Brain pericyte (primary cell): ENCODE data around the gene COL27A1.

ENCODE experiments used
- DNase-seq: peaks from one replicate; pipeline ENCODE4 v3.0.0-alpha.2; 2012; ENCODE audit warnings: low read depth, low spot score

Gene COL27A1

GRCh38 chr9:114339130-114339908, 184.0 kb downstream of the COL27A1 start:
- no peak for DNase-seq

GRCh38 chr9:114341152-114341830, 186.0 kb downstream of the COL27A1 start:
- no peak for DNase-seq

- DNase-seq, result no peak
Measured at GRCh38 chr9:114341991-114342390, 186.7 kb downstream of the COL27A1 start.

- DNase-seq, result no peak
Measured at GRCh38 chr9:114342755-114343440, 187.6 kb downstream of the COL27A1 start.

- DNase-seq, result no peak
Measured at GRCh38 chr9:114343471-114344187, 188.3 kb downstream of the COL27A1 start.

- no peak for DNase-seq
Measured at GRCh38 chr9:114344188-114344566, 188.8 kb downstream of the COL27A1 start.

- DNase-seq, result no peak
Measured at GRCh38 chr9:114344692-114345091, 189.4 kb downstream of the COL27A1 start.

GRCh38 chr9:114345493-114346065, 190.2 kb downstream of the COL27A1 start:
- no peak for DNase-seq

GRCh38 chr9:114346146-114346545, 190.8 kb downstream of the COL27A1 start:
- DNase-seq, result no peak

GRCh38 chr9:114347675-114348074, 192.3 kb downstream of the COL27A1 start:
- DNase-seq, result no peak

GRCh38 chr9:114348261-114348905, 193.0 kb downstream of the COL27A1 start:
- DNase-seq, result no peak

GRCh38 chr9:114348906-114349482, 193.7 kb downstream of the COL27A1 start:
- DNase-seq, result peak; percentile 66

GRCh38 chr9:114349713-114350480, 194.6 kb downstream of the COL27A1 start:
- no peak for DNase-seq

GRCh38 chr9:114350636-114351401, 195.5 kb downstream of the COL27A1 start:
- no peak for DNase-seq

GRCh38 chr9:114351932-114352331, 196.6 kb downstream of the COL27A1 start:
- no peak for DNase-seq

- no peak for DNase-seq
Measured at GRCh38 chr9:114355821-114356220, 200.5 kb downstream of the COL27A1 start.

GRCh38 chr9:114356792-114357191, 201.5 kb downstream of the COL27A1 start:
- no peak for DNase-seq

- DNase-seq, result no peak
Measured at GRCh38 chr9:114357360-114357759, 202.0 kb downstream of the COL27A1 start.

GRCh38 chr9:114357911-114358328, 202.6 kb downstream of the COL27A1 start:
- DNase-seq, result no peak
